Measurements from ENCODE around the gene ADORA3. TPM values are rescaled to one million over a fixed set of nuclear protein-coding genes. Genes with fewer than 3 reads are reported as not detected.

The ADORA3 gene
- total RNA-seq, 3 donors from 2014 or later, result 1.3 to 8.4 (median 7.5) TPM

- no peaks in the 10 kb centered on the region for H3K9me3 ChIP-seq
- H3K4me1 ChIP-seq (ENCODE audit: low read depth), result no peaks in the 10 kb centered on the region
- DNase-seq (no peak), ATAC-seq (no peak)
- intact Hi-C loops (cut with DNase I, micrococcal nuclease), result no loop called here
- no peak overlapping the region for H3K4me3 ChIP-seq
- H3K36me3 ChIP-seq (ENCODE audit: low read depth), result no peaks in the 10 kb centered on the region
- TF ChIP-seq, protein P1, sequence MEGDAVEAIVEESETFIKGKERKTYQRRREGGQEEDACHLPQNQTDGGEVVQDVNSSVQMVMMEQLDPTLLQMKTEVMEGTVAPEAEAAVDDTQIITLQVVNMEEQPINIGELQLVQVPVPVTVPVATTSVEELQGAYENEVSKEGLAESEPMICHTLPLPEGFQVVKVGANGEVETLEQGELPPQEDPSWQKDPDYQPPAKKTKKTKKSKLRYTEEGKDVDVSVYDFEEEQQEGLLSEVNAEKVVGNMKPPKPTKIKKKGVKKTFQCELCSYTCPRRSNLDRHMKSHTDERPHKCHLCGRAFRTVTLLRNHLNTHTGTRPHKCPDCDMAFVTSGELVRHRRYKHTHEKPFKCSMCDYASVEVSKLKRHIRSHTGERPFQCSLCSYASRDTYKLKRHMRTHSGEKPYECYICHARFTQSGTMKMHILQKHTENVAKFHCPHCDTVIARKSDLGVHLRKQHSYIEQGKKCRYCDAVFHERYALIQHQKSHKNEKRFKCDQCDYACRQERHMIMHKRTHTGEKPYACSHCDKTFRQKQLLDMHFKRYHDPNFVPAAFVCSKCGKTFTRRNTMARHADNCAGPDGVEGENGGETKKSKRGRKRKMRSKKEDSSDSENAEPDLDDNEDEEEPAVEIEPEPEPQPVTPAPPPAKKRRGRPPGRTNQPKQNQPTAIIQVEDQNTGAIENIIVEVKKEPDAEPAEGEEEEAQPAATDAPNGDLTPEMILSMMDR (IDR thresholded peaks at IDR 0.05), result no peak
Observed at GRCh38 chr1:111461765-111462164, 41.7 kb downstream of the ADORA3 start.

GRCh38 chr1:111455642-111456031 is 47.8 kb downstream of the ADORA3 start:
- TF ChIP-seq, protein P1 (IDR thresholded peaks at IDR 0.05), result no peak
- DNase-seq (no peak), ATAC-seq (no peak)
- Histone ChIP-seq H3K4me1 (ENCODE audit: low read depth) (peaks cover 25% of the 10 kb centered on the region), H3K4me3 (no peak overlapping the region), H3K36me3 (ENCODE audit: low read depth) (no peaks in the 10 kb centered on the region), H3K9me3 (no peaks in the 10 kb centered on the region)
- intact Hi-C loops (cut with DNase I, micrococcal nuclease), result no loop called here

- Histone ChIP-seq H3K36me3 (ENCODE audit: low read depth) (no peaks in the 10 kb centered on the region), H3K9me3 (no peaks in the 10 kb centered on the region), H3K4me3 (no peak overlapping the region), H3K4me1 (ENCODE audit: low read depth) (peaks cover 31% of the 10 kb centered on the region)
- TF ChIP-seq, protein P1 (IDR thresholded peaks at IDR 0.05), result no peak
- DNase-seq, result no peak
- intact Hi-C loops (cut with DNase I, micrococcal nuclease), result no loop called here
- ATAC-seq, result peak; percentile 33
Observed at GRCh38 chr1:111454859-111455641, 48.4 kb downstream of the ADORA3 start.

DNA sequence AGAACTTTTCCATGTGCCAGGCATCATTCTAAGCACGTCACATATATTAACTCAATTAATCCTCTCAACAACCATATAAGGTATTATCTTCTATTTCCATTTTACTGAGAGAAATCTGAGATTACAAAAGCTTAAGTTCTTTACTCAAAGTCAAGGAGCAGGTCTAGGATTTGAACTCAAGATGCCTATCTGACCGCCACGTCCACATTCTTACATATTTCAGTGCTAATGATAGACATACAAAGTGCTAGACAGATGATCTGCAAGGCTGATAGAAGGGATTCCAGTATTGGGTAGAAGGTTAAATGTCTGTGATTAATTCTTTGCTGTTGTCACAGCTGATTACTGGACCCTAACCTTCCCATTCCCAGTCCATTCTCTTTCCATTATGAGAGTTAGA is 49.7 kb downstream of the ADORA3 start:
- Histone ChIP-seq H3K36me3 (ENCODE audit: low read depth) (no peaks in the 10 kb centered on the region), H3K4me1 (ENCODE audit: low read depth) (peaks cover 32% of the 10 kb centered on the region)
- ATAC-seq, result no peak

DNA sequence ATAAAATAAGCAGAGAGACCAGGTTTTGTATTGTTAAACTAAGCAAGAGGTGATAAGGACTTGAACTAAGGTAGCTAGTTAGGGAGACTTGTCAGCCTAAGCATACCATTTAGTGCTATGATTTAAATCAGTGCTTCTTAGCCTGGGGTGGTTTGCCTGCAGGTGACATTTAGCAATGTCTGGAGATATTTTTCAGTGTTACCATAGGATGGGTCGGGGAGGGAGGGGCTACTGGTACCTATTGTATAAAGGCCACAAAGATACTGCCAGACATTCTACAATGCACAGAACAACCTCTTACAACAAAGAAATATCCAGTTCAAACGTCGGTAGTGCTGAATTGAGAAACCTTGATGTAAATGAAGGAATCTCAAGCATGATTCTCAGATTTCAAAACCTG is 50.9 kb downstream of the ADORA3 start:
- no peak for DNase-seq
- TF ChIP-seq, protein P1 (IDR thresholded peaks at IDR 0.05), result no peak
- Histone ChIP-seq H3K4me1 (ENCODE audit: low read depth) (peaks cover 37% of the 10 kb centered on the region), H3K36me3 (ENCODE audit: low read depth) (no peaks in the 10 kb centered on the region), H3K9me3 (no peaks in the 10 kb centered on the region), H3K4me3 (no peak overlapping the region)
- intact Hi-C loops (cut with DNase I, micrococcal nuclease), result no loop called here
- no peak for ATAC-seq

More for the DNA sequence above, 49.7 kb downstream of the ADORA3 start:
- TF ChIP-seq, protein P1 (IDR thresholded peaks at IDR 0.05), result no peak
- Histone ChIP-seq H3K4me3 (no peak overlapping the region), H3K9me3 (no peaks in the 10 kb centered on the region)
- intact Hi-C loops (cut with DNase I, micrococcal nuclease), result no loop called here
- DNase-seq, result no peak
